Right ventricle myocardium superior (tissue), 1 donor: ENCODE results near the gene OR8D4. TPM values are rescaled to one million over a fixed set of nuclear protein-coding genes. Genes with fewer than 3 reads are reported as not detected.
"Not testable (repeated sequence)": the region's sequence is repeated elsewhere in the genome, so short reads cannot be mapped to it uniquely, and the experiment has no call there.

Source experiments
- ATAC-seq: fragments of 200-7000 bp; cut with Tn5 transposase; one replicate; pipeline ENCODE4 v1.9.1; 2020; ENCODE audit warnings: mild to moderate bottlenecking; ENCODE audit not compliant: poor library complexity
- DNase-seq: peaks from one replicate; pipeline ENCODE4 v3.0.0-alpha.2; 2020
- intact Hi-C: fragments of 100-400 bp; cut with DNase I; formaldehyde crosslinking; loops from one replicate; pipeline ENCODE4 v1.11.2; 2022
- long read RNA-seq: library from polyadenylated mRNA; unstranded; transcript quantifications from one replicate; pipeline ENCODE4 v2.0.0, GENCODE V29; 2021
- total RNA-seq: library from RNA; stranded (reverse); fragmentation: NEBNext Ultra II Directional; extraction: Animal tissue kit (Norgen Biotek cat#: 25700); gene quantifications from one replicate; pipeline ENCODE4 v1.2.1, GENCODE V29; 2021
- donor health status: DM: no; HTN: yes; CAD: no; lungs with severe emphysema.

The OR8D4 gene
- not detected for total RNA-seq
- long read RNA-seq = 0 reads

DNA sequence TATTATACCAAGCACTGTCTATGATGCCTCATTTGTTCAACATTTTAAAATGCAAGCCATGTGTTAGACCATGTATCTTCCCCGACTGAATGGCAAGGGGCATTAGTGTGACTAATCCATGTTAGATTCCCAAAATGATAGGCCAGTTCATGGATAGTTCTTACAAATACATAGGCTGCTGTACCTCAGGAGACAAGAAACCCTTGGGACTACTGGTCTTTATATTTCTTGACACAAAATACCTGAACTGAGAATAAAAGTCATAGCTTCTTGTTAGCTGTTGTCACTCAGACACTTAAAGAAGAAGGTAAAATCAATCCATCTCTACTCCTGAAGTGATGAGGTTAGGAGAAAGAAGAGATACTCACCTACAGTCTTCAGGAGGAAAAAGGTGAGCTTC, at the start of gene OR8D4:
TSS of gene OR8D4 (plus strand) at position 301 of the 400 bp plus-strand sequence. CDS start 4,265 bp downstream, outside the sequence.
- no peak for ATAC-seq
- intact Hi-C loops = no loop called here
- DNase-seq = no peak

DNA sequence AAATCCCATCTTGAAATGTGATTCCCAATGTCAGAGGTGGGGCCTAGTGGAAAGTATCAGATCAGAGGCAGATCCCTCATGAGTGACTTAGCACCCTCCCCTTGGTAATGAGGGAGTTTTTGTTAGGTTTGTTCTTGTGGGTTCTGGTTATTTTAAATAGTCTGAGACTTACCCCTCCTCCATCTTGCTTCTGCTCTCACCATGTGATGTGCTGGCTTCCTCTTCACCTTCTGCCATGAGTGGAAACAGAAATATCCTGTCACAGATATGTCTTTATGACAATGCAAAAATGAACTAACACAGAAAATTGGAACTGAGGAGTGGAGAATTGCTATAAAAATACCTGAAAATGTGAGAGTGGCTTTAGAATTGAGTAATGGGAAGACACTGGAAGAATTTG, 49.6 kb upstream of the OR8D4 start:
- no peak for ATAC-seq
- no peak for DNase-seq
- intact Hi-C loops = no loop called here

DNA sequence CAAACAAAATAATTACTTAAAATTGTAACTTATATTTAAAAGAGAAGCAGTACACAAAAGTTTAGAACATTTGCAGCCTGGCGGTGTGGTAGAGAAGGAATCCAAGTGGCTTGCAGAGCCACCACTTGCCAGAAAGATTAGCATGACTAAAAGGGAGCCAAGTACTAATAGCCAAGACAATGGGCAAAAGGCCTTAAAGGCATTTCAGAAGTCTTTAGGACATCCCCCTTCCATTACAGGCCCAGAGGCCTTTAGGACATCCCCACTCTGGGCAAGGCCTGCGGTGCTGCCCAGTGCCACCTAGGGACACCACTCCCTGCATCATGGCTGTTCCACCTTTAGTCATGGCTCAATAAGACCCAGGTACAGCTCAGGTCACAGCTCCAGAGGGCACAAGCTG, 48.9 kb upstream of the OR8D4 start:
- DNase-seq = no peak
- intact Hi-C loops = no loop called here
- ATAC-seq = no peak

DNA sequence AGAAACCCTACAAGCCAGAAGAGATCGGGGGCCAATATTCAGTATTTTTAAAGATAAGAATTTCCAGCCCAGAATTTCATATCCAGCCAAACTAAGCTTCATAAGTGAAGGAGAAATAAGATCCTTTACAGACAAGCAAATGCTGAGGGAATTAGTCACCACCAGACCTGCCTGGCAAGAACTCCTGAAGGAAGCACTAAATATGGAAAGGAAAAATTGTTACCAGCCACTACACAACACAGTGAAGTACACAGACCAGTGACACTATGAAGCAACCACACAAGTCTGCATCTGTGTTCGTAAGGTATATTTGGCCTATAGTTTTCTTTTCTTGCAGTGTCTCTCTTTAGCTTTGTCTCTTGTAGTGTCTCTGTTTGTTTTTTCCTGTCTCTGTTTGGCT, 45.5 kb upstream of the OR8D4 start:
- intact Hi-C loops = no loop called here
- DNase-seq (no peak), ATAC-seq (no peak)

DNA sequence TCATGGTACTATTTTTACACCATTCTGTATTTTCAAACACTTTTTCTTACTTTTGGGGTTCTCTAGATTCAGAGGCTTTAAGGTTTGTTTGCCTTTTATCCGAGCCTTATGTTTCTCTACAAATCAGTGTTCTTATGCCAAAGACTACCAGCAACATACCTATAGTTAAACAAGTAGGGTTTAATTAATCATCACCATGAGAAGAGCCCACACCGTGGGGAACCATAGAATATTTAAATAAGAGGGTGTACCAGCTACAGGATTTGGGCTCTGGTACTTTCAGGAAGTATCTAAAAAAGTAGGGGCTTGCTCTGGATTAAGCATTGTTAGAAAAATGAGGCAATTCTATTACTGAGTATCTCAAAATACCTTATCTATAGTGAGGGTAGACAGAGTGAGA, 42.2 kb upstream of the OR8D4 start:
- no peak for DNase-seq
- intact Hi-C loops = no loop called here
- no peak for ATAC-seq

DNA sequence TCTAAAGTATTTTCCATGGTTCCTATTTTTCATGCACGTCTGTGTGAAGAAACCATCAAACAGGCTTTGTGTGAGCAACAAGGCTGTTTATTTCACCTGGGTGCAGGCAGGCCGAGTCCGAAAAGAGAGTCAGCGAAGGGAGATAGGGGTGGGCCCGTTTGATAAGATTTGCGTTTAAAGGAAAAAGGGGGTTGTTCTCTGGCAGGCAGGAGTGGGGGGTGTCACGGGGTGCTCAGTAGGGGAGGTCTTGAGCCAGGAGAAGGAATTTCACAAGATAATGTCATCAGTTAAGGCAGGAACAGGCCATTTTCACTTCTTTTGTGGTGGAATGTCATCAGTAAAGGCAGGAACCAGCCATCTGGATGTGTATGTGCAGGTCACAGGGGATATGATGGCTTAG, 36.7 kb upstream of the OR8D4 start:
- intact Hi-C loops, ATAC-seq, DNase-seq: not testable (repeated sequence)

DNA sequence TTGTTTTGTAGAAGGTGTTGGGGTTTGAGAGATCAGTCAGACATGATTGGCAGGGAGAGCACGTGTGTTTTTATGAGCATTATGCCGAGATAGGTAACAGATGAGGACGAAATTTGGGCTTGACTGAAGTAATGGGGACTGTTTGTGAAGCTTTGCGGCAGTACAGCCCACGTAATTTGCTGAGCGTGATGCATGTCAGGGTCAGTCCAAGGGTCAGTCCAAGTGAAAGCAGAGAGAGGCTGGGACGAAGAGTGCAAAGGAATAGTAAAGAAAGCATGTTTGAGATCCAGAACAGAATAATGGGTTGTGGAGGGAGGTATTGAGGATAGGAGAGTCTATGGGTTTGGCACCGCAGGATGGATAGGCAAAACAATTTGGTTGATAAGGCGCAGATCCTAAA, 34.2 kb upstream of the OR8D4 start:
- intact Hi-C loops, ATAC-seq, DNase-seq: not testable (repeated sequence)

DNA sequence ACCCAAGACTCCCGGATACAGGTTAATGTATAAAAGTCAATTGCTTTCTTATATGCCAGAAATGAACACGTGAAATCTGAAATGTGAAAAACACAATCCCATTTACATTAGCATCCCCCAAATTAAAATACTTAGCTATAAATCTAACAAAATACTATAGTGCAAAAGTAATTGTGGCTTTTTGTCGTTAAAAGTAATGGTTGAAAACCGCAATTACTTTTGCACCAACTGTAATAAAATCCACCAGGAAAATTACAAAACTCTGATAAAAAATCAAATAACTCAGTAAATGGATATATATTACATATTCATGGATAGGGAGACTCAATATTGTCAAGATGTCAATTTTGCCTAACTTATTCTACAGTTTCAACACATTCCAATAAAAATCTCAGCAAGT, 21.1 kb upstream of the OR8D4 start:
- intact Hi-C loops = no loop called here
- no peak for ATAC-seq
- no peak for DNase-seq

DNA sequence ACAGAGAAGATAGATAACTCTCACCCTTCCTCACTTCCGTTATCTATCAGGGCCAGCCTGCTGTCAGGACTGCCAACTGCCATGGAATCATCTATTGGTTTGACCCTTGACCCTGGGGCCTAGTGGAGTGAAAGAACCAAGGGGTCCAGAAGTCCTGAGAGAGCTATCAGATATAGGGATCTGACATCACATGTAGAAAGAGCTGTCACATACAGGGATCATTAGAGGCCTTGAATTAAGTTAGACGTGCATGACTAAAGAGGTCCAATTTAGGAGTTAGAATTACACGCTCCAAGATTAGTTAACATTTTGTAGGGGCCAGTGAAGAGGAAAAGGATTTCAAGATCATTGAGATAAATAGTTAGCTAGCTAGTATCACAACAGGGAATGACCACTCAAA, 16.4 kb upstream of the OR8D4 start, which contains the start of gene TMEM225:
TSS of gene TMEM225 (minus strand) at position 101 of the 400 bp plus-strand sequence. CDS start 245 bp downstream, outside the sequence.
- DNase-seq (no peak), ATAC-seq (no peak)
- intact Hi-C loops = no loop called here

DNA sequence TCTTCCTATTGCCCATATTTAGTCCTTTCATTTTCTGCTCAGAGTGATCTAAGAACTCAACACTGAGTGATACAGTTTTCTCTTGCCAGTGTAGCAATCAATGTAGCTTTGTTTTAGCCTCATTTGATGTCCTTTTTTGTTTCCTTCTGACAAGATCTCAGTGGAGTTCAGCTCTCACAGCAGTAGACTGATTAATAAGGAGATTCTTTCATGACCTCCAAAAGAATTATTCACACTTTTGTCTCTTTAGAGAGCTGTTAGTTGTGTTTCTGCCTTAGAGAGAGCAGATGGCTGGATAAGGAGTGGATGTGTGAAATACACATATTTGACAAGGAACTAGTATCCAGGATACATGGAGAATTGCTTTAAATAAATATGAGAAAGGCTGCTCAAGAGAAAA, 9.9 kb upstream of the OR8D4 start:
- intact Hi-C loops = no loop called here
- no peak for DNase-seq
- no peak for ATAC-seq

DNA sequence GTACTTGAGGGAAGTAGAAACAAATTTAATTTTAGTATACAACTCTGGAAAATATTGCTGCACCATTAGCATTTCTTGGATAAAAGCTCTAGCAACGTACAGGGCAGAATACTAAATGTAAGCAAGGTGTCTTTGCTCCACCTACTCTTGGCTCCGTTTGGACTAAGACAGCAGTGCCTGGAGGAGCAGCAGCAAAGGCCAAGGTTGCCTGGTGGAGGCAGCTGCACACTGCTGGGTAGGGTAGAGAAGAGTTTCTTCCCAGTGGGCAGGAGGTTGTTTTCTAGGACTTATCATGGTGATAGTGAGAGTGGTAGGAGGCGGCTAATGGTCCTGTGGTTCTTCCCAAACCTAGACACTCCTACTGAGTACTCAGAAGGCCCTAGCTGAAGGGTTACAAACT, 2.2 kb upstream of the OR8D4 start:
- intact Hi-C loops = no loop called here
- no peak for ATAC-seq
- no peak for DNase-seq

DNA sequence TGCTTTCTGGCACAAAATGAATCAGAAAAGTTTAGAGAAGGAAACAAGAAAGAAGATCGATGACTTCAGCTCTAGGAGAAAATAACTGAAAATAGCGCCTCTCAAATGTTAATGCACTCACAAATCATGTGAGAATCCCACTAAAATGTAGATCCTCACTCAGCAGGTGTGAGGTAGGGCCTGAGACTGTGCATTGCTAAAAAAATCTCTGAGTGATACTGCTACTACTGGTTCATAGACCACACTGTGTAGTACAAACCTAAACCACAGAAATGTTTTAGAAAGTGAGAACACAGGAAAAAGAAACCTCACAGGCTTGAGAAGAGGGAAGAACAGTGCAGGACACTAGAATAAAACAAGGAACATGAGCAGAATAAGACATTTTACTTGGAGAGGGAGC, 2.0 kb downstream of the OR8D4 start:
- ATAC-seq = no peak
- intact Hi-C loops = no loop called here

DNA sequence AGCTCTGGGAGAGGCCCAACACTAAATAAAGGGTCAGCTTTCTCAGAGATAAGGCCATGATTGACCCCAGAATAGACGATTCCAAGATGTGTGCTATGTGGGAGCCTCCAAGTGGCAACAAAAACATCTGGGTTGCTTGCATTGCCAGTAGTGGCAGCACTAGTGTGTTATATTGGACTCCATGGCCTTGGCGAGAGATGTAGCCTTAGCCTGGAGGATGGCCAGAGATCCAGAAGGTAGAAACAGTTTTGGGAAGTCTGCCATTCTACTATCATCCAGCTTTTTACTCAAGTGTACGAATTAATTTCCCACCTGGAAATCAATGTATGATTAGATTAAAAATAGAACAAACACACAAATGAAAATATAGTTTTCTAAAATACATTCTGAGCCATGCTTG, 3.0 kb downstream of the OR8D4 start:
- intact Hi-C loops = no loop called here
- DNase-seq (no peak), ATAC-seq (no peak)

More for the DNA sequence above, 2.0 kb downstream of the OR8D4 start:
- DNase-seq = no peak

DNA sequence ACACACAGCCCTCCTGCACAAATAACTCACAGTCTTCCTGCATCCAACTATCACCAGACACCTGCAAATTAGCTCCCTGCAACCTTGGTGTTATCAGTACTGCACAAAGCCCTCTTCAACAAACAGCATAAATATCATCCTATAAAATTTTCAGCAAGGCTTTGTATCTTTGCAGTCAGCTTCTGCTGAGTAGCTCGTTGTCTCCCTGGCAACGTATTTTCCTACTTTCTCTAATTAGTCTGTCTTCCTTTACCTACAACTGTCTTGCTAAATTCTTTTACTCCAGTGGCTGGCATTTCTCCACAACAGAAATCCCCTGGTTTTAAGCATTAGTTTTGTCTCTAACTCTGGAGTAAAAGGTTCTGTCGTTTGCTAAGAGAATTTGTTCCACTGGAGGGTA, 3.9 kb downstream of the OR8D4 start:
- no peak for ATAC-seq
- no peak for DNase-seq
- intact Hi-C loops = no loop called here

DNA sequence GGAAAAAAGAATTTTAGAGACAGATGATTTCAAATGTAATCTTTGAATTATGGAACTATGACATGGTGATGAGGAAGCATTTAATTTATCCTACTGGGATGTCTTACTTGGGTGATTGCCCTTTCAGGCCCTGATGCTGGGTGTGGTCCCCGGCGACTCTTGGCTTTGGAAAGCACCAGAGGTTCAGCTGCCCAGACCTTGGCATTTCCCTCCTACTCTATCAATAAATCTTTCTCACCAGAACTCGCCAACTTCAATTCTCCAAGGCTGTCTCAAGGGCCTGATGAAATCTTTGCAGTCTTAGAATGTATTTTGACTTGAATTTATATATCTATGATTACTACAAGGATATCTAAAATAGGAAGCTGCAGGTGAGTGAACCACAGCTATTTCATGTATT, 19.0 kb downstream of the OR8D4 start:
- DNase-seq (no peak), ATAC-seq (no peak)
- intact Hi-C loops = no loop called here

DNA sequence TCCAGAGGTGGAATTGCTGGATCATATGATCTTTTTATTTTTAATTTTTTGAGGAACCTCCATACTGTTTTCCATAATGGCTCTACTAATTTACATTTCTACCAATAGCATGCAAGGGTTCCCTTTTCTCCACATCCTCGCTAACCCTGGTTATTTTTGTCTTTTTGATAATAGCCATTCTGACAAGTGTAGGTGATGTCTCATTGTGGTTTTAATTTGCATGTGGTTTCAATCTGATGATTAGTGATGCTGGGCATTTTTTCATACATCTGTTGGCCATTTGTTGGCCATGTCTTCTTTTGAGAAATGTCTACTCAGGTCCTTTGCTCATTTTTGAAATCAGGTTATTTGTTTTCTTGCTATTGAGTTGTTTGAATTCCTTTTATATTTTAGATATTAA, 22.1 kb downstream of the OR8D4 start:
- intact Hi-C loops = no loop called here

DNA sequence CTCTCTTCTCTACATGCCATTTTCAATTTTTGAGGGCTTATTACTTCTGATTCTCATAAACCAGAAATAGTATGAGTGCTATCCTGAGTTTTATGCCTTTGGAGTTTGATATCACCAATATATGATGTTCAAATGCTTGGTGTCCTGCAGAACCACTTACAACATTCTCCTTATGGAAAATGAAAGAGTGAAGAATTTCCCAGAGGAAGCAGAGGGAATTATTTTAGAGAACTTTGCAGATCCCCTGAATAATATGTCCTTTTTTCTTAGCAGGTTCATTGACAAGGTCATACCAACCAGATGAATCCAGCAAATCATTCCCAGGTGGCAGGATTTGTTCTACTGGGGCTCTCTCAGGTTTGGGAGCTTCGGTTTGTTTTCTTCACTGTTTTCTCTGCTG, 37.4 kb downstream of the OR8D4 start, which contains the start of gene OR4D5:
TSS of gene OR4D5 (plus strand) at position 301 of the 400 bp plus-strand sequence. CDS start at position 301, 0 bp downstream.
- intact Hi-C loops = no loop called here
- DNase-seq = no peak
- no peak for ATAC-seq

More for the DNA sequence above, 22.1 kb downstream of the OR8D4 start:
- DNase-seq (no peak), ATAC-seq (no peak)

DNA sequence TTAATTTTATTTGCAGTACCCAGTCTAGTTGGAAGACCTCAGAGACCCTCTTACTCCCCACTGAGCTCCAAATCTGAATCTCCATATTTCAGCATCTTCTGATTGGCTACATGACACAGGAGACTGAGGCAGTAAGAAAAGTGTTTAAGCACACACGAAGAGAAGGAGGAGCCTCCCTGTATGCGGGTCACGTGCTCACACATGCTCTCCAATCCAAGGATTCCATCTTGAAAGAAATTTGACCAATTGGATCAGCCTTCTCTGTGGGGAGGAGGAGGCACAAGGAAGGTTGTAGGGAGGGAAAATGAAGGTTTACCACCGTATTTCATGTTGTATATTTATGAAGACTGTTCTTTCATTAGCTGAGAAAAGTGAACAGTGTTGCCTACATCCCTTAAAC, 40.4 kb downstream of the OR8D4 start:
- no peak for ATAC-seq
- intact Hi-C loops = no loop called here

DNA sequence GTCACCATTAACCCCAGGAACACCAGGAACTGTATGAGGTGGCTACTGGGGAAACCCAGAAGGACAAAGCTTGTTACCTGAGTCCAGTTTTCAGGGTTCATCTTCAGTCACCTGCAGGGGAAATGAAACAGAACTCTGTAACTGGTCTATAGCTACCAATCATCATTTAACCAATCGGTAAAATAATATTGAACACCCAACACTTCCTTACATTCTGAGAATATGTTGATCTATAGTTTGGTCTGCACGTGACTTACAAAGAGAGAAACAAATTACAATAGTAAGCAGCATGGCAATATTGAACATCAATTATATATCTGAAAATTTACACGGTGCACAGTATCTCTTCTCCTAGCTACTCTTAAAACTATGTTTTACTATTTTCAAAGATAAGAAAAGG, 41.8 kb downstream of the OR8D4 start, which contains the start of gene OR6T1:
TSS of gene OR6T1 (minus strand) at position 101 of the 400 bp plus-strand sequence. CDS start at position 101, 0 bp downstream.
- no peak for DNase-seq
- intact Hi-C loops = no loop called here
- no peak for ATAC-seq

More for the DNA sequence above, 40.4 kb downstream of the OR8D4 start:
- no peak for DNase-seq

DNA sequence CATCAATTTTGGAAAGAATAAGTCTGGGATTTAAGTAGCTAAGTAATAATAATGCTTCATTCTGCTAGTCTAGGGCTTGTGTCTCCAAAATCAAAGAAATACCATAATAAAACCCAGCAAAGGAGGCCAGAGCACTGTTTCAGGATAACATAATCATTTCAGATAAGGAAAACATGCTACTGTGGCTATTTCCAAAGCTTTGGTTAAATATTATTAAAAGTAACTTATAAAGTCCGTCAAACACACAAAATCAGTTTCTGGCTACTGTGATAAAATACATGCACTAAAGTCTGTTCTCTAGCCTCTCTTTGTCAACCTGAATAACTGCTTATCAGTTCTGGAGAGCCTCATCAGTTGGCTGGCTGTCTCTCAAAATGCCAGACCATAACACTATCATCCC, 43.2 kb downstream of the OR8D4 start:
- ATAC-seq (no peak), DNase-seq (no peak)
- intact Hi-C loops = no loop called here

DNA sequence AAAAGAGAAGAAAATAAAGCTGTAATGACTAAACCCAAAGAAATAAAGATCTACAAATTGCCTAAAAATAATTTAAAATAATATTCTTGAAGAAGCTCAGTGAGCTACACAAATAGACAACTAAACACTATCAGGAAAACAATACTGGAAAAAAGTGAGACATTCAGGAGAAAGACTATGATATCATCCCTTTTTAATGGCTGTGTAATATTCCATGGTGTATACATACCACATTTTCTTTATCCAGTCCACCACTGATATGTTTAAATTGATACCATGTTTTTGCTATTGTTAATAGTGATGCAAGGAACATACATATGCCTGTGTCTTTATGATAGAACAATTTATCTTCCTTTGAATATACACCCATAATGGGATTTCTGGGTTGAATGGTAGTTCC, 54.8 kb downstream of the OR8D4 start:
- intact Hi-C loops = no loop called here
- no peak for DNase-seq
- no peak for ATAC-seq
